Uterus (tissue), 2 donors: ENCODE results near the gene KCNE2.
"Not testable (repeated sequence)": the region's sequence is repeated elsewhere in the genome, so short reads cannot be mapped to it uniquely, and the experiment has no call there.

ENCODE experiments used
- CTCF ChIP-seq, 4 experiments: fragments of 200-600 bp in 2 of 4; fragments of 450-650 bp in 2 of 4; sonication (generic) in 2 of 4; IDR thresholded peaks; one replicate each; pipeline ENCODE4 v1.5.1; 2016 to 2019; ENCODE audit warnings: antibody characterized with exemption in 4 of 4, mild to moderate bottlenecking in 2 of 4, moderate library complexity in 1 of 4
- POLR2A ChIP-seq, 2 donors: fragments of 450-650 bp; IDR thresholded peaks; one replicate each; pipeline ENCODE4 v1.6.1; 2016; ENCODE audit warnings: antibody characterized with exemption in 2 of 2, mild to moderate bottlenecking in 1 of 2, moderate library complexity in 1 of 2

- not testable (repeated sequence) for TF ChIP-seq CTCF, POLR2A (IDR thresholded peaks at IDR 0.05)
Measured at GRCh38 chr21:34405686-34406085, 41.9 kb downstream of the KCNE2 start.
